ENCODE measurements around the gene FSTL3. TPM values are rescaled to one million over a fixed set of nuclear protein-coding genes. Genes with fewer than 3 reads are reported as not detected.

Gene FSTL3
- total RNA-seq, 1 experiment from 2014 or later, result 6.8 TPM

GRCh38 chr19:638906-639252 is 37.3 kb upstream of the FSTL3 start:
- H3T11ph ChIP-seq (ENCODE audit: low read length), result no peak overlapping the region
- H3K79me1 ChIP-seq (ENCODE audit: insufficient read depth, low read depth, low read length, poor library complexity, severe bottlenecking), result no peaks in the 10 kb centered on the region
- no peak overlapping the region for H4K8ac ChIP-seq (replicated peaks; ENCODE audit: insufficient read length, low read depth, low read length)
- H2BK12ac ChIP-seq (ENCODE audit: insufficient read length, low read depth, low read length), result no peak overlapping the region
- no peak overlapping the region for H3K23ac ChIP-seq (ENCODE audit: insufficient read length, low read depth, low read length)
- H4K91ac ChIP-seq (ENCODE audit: insufficient read length, low read depth, low read length), result no peak overlapping the region
- H2AK5ac ChIP-seq (ENCODE audit: insufficient read length, low read length), result no peak overlapping the region
- no peak overlapping the region for H3K27ac ChIP-seq (ENCODE audit: insufficient read length, low read depth, low read length)
- H3K23me2 ChIP-seq (ENCODE audit: insufficient read length, low read depth, low read length, poor library complexity, severe bottlenecking), result peaks cover 4% of the 10 kb centered on the region
- no CpG with 5 or more reads among the region's 17 CpGs for WGBS (ENCODE audit: extremely low coverage, insufficient read length, low lambda C conversion rate)
- no peak overlapping the region for H3K18ac ChIP-seq (ENCODE audit: insufficient read length, low read depth, low read length)
- no peak overlapping the region for H2BK15ac ChIP-seq (ENCODE audit: low read depth, low read length)
- Mint-ChIP-seq H3K4me1 (peaks cover 4 to 10% of the 10 kb centered on the region in 2 experiments; a peak in 3 of 4 replicates), H3K27ac (peak overlapping the region in 1 of 3 experiments; percentile 74; a peak in 1 of 7 replicates), H3K27me3 (ENCODE audit: low read depth) (peaks cover 29% of the 10 kb centered on the region), H3K9me3 (0 out of 5 replicates have a peak, but pooled peaks cover 0 to 3% of the 10 kb centered on the region in 2 experiments), H3K36me3 (ENCODE audit: insufficient read depth in 1 of 3, low read depth in 3 of 3) (no peaks in the 10 kb centered on the region), H3K4me3 (peak overlapping the region; percentile 54 to 77; a peak in 4 of 5 replicates)
- H4K20me1 ChIP-seq (ENCODE audit: control insufficient read depth, insufficient read depth, insufficient read length), result peaks cover 1% of the 10 kb centered on the region
- no peaks in the 10 kb centered on the region for H3K9me3 ChIP-seq (ENCODE audit: control insufficient read depth, low read depth, low read length)
- no peaks in the 10 kb centered on the region; the same call in 1 of the 2 replicates for H3K4me1 ChIP-seq (ENCODE audit: insufficient read depth, low read length)
- no peak overlapping the region for H2BK120ac ChIP-seq (ENCODE audit: low read depth, low read length, poor library complexity, severe bottlenecking)
- no peaks in the 10 kb centered on the region; the same call in 1 of the 2 replicates for H3K27me3 ChIP-seq (ENCODE audit: insufficient read depth, low read length)
- no peak overlapping the region for H4K5ac ChIP-seq (ENCODE audit: insufficient read length, low read depth, low read length)
- no peak overlapping the region for H3K14ac ChIP-seq (ENCODE audit: insufficient read depth, low read length)
- peak overlapping the region; percentile 48 for H3K4me2 ChIP-seq (ENCODE audit: insufficient read depth, insufficient read length, low read length)
- no peaks in the 10 kb centered on the region for H3K79me2 ChIP-seq (ENCODE audit: insufficient read depth, low read length)
- DNase-seq, result no peak
- no peak overlapping the region for H2BK5ac ChIP-seq (ENCODE audit: insufficient read length, low read length)
- TF ChIP-seq, protein P1, sequence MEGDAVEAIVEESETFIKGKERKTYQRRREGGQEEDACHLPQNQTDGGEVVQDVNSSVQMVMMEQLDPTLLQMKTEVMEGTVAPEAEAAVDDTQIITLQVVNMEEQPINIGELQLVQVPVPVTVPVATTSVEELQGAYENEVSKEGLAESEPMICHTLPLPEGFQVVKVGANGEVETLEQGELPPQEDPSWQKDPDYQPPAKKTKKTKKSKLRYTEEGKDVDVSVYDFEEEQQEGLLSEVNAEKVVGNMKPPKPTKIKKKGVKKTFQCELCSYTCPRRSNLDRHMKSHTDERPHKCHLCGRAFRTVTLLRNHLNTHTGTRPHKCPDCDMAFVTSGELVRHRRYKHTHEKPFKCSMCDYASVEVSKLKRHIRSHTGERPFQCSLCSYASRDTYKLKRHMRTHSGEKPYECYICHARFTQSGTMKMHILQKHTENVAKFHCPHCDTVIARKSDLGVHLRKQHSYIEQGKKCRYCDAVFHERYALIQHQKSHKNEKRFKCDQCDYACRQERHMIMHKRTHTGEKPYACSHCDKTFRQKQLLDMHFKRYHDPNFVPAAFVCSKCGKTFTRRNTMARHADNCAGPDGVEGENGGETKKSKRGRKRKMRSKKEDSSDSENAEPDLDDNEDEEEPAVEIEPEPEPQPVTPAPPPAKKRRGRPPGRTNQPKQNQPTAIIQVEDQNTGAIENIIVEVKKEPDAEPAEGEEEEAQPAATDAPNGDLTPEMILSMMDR (conservative IDR thresholded peaks at IDR 0.05), result no peak
- no peak overlapping the region for H3K9ac ChIP-seq (ENCODE audit: extremely low read depth, insufficient read length, low read length)
- H2AFZ ChIP-seq (ENCODE audit: low read length), result no peak overlapping the region
- H3K4ac ChIP-seq (ENCODE audit: low read depth, low read length), result no peak overlapping the region
- no peak overlapping the region for H2BK20ac ChIP-seq (ENCODE audit: low read depth, low read length, poor library complexity, severe bottlenecking)
- no peak overlapping the region for H3K56ac ChIP-seq (ENCODE audit: insufficient read length, low read depth, low read length)

All from H9 (cell line).